ENCODE data around the gene ANKS1A. TPM values are rescaled to one million over a fixed set of nuclear protein-coding genes. Genes with fewer than 3 reads are reported as not detected.

The ANKS1A gene
- polyA plus RNA-seq, 4 donors, result 37.4 to 49.0 (median 44.5) TPM

GRCh38 chr6:35016502-35017321 is 127.7 kb downstream of the ANKS1A start:
- peak; percentile 54 to 70 (median 67) for DNase-seq (ENCODE audit: low read depth in 4 of 4, low spot score in 3 of 4)

DNA sequence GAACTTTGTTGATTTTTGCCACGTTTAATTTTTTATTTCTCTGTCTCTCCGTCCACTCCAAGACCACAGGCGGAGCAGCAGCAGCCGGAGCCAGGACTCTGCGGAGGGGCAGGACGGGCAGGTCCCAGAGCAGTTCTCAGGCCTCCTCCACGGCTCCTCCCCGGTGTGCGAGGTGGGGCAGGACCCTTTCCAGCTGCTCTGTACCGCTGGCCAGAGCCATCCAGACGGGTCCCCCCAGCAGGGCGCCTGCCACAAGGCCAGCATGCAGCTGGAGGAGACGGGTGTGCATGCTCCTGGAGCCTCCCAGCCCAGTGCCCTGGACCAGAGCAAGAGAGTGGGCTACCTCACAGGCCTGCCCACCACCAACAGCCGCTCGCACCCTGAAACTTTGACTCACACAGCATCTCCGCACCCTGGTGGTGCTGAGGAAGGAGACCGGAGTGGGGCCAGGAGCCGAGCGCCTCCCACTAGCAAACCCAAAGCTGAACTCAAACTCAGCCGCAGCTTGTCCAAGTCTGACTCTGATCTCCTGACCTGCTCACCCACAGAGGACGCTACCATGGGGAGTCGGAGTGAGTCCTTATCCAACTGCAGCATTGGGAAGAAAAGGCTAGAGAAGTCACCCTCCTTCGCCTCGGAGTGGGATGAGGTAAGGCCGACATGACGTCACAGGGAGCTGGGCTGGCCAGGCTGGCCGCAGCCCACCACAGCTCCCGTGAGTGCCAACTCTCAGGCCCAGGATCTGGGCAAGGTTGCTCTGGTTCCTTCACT is 128.5 kb downstream of the ANKS1A start:
- DNase-seq (ENCODE audit: low read depth in 4 of 4, low spot score in 3 of 4), result no peak

GRCh38 chr6:35018182-35018519 is 129.1 kb downstream of the ANKS1A start:
- DNase-seq (ENCODE audit: low read depth in 4 of 4, low spot score in 3 of 4), result no peak

DNA sequence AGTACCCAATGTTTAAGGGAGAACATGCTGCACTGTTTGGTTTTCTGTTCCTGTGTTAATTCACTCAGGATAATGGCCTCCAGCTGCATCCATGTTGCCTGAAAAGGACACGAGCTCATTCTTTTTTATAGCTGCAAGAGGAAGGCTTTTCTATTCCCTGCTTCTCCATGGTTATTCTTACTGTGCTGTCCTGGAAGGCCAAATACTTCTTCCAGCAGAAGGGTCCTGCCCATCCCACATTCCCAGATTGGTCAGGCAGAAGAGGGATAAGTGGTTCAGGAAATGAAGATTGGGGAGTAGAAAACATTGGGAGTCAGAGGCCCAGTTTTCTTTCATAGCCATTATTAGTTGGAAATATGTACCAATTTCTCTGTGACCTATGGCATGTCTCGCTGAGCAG is 129.7 kb downstream of the ANKS1A start:
- no peak for DNase-seq (ENCODE audit: low read depth in 4 of 4, low spot score in 3 of 4)

GRCh38 chr6:35019171-35019570 is 130.1 kb downstream of the ANKS1A start:
- no peak for DNase-seq (ENCODE audit: low read depth in 4 of 4, low spot score in 3 of 4)

GRCh38 chr6:35019831-35020230 is 130.8 kb downstream of the ANKS1A start:
- DNase-seq (ENCODE audit: low read depth in 4 of 4, low spot score in 3 of 4), result no peak

GRCh38 chr6:35021004-35021403 is 131.9 kb downstream of the ANKS1A start:
- DNase-seq (ENCODE audit: low read depth in 4 of 4, low spot score in 3 of 4), result no peak

DNA sequence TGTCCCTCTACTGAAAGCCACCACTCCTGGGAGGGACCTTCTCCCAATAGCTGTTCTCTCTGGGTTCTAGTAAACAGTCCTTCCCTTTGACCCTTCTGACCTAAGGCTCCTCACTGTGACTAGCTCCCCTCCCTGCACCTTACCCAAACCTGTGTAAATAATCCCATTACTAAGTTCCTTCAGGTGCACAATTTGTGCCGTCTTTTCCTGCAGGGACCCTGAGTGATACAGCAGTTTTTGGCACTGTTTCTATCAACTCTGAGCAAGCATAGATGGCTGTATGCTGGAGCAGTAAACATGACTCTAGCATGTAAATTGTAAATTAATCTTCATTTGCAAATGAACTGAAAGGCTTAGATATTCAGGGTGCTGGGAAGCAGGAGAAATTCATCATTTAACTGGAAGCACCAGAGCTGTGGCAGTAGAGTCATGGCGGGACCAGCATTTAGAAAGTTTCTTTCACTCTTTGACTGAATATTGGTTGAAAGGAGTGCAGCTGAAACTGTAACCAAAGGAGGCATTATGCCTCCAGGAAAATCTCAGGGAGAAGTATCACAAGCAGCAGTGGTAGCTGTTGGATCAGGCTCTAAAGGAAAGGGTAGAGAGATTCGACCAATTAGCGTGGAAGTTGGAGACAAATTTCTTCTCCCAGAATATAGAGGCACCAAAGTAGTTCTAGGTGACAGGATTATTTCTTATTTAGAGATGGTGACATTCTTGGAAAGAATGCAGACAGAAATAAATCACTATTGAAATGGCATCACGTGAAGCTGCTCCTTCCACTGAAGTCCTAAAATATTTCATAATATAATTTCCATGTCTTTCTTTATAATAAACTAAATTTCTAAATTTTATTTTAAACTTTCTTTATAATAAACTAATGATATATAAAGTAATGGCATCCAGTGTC is 134.3 kb downstream of the ANKS1A start:
- DNase-seq (ENCODE audit: low read depth in 4 of 4, low spot score in 3 of 4), result no peak

GRCh38 chr6:35024551-35025054 is 135.5 kb downstream of the ANKS1A start:
- no peak for DNase-seq (ENCODE audit: low read depth in 4 of 4, low spot score in 3 of 4)

- DNase-seq (ENCODE audit: low read depth in 4 of 4, low spot score in 3 of 4), result no peak
Observed at GRCh38 chr6:35025232-35026188, 136.5 kb downstream of the ANKS1A start.

GRCh38 chr6:35026434-35027222 is 137.6 kb downstream of the ANKS1A start:
- no peak for DNase-seq (ENCODE audit: low read depth in 4 of 4, low spot score in 3 of 4)

DNA sequence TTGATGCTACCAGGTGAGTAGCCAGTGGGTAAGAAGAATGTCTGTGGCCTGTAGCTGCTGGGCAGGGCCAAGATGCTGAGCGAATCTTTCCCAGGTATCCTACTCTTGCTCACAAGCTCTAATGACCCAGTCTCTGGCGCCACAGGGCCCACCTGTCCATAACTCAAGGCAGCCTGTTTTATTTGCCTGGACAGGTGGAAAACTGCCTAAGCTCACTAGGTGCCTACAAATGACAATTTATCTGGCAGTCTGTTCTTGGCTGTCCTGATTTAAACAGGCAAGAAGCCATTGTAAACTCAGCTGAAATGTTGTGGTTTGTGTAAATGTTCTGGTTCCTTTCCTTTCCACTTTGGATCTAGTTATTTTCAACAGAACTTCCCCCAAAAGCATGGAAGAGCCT is 138.8 kb downstream of the ANKS1A start:
- DNase-seq (ENCODE audit: low read depth in 4 of 4, low spot score in 3 of 4), result no peak

DNA sequence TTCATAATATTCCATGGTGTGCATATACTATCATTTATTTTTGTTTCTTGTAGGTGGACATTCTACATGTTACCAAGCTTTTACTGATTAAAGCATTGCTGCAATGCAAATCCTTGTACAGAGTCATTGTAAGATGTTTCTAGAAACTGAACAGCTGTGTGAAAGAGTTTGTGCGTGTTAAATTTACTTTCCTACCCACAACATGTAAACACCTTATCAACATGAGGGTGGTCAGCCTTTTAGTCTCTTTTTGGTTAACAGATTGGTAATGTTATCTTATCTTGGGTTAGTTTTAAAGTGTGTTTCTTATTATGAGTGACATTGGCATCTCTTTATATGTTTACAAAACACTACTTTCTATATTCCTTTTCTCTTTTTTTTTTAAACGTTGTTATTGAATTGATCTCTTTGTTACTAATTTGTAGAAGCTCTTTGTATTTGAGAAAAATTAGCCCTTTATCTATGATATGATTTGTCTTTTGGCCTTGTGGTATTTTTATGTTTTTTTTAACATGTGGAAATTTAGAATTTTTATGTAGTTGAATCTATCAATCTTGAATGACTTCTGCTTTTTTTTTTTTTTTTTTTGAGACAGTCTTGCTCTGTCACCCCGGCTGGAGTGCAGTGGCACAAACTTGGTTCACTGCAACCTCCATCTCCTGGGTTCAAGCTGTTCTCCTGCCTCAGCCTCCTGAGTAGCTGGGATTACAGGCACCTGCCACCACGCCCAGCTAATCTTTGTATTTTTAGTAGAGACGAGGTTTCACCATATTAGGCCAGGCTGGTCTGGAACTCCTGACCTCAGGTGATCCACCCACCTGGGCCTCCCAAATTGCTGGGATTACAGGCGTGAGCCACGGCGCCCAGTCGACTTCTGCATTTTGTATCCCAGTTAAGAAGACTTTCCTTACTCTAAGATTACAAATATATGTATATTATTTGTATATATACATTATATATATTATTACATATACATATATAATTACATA is 140.0 kb downstream of the ANKS1A start:
- no peak for DNase-seq (ENCODE audit: low read depth in 4 of 4, low spot score in 3 of 4)

DNA sequence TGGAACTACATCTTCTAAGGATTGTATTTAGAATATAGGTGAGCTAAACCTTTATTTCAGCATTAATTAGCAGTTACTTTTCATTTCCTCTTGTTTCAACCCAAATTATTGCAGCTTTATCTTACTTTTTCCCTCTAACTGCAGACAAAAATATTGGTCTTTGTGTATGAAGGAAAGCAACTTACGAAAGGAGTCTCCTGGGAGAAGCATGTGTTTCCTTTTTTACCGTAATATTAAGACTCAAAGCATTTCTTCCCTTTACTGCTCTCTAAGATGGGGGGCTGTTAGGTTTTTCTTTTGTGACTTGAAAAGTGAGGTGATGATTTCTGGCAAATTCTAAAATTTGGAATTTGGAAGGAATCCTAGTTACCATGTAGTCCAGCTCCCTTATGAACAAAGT is 141.0 kb downstream of the ANKS1A start:
- DNase-seq (ENCODE audit: low read depth in 4 of 4, low spot score in 3 of 4), result no peak

DNA sequence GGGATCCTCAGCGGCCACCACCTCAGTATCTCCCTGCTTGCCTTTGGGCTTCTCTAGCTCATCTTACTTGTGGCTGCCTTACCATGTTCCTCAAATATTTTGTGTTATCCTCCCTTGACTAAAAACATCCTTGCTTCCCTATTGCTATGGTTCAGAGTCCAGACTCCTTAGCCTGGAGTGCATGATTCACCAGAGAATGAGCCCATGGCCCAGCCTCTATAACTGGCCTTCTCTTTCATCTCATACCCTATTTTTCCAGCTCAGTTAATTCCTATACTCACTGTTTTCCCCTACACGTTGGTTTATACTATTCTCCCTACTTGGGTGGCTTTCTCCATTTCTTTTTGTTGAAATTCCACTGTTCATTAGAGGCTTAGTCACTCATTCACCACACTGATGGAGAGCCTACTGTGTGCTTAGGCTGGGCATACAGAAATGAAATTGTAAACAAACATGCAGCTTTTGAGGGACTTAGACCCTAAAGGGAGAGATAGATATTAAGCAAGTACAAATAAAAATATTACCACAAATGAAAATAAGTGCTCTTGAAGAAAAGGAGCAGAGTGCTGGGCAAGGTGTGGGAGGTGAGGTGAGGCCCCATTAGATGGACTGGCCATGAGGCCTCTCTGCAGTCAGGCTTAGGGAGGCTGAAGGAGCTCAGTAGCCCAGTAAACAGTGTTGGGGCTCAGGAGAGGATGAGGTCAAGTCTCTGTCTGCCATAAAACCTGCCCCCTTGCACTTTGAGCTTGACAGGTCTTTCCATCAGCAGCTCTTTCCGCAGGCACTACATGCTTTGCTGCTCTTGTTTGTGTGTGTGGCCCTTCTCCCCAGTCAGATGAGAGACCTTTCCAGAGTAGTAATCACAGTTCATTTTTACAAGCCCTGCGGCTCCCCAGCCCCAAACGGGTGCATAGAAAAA is 142.8 kb downstream of the ANKS1A start:
- no peak for DNase-seq (ENCODE audit: low read depth in 4 of 4, low spot score in 3 of 4)

DNA sequence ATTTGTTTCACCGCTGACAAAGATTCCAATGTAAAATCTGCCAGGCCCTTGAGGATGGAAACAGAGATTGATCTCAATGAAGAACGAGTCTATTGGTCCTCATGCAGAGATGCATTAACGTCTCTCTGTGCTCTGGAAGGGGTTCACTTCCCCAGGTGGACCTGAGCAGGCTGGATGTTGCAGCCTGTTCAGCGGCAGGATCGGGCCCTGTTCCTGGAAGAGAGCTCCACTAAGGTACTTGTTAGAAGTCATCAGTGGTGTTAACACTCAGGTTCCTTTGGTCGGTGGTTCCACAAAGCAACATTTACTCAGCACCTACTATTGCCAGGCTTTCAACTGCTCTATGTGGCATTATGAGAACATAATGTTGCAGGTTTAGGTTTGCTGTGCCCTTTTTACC is 144.6 kb downstream of the ANKS1A start:
- no peak for DNase-seq (ENCODE audit: low read depth in 4 of 4, low spot score in 3 of 4)
